DOHH2 (cell line): ENCODE results near the gene NNAT.

Source experiments
- H3F3A ChIP-seq: fragments of 200-600 bp; sonication (generic), shearing (Covaris generic); 2 replicates; pipeline ENCODE4 v1.6.0; 2016; ENCODE audit warnings: antibody characterized with exemption, mild to moderate bottlenecking; ENCODE audit not compliant: control insufficient read depth, insufficient read depth
- H3K27ac ChIP-seq: fragments of 200-600 bp; sonication (generic); 2 replicates; pipeline ENCODE4 v1.5.1; 2014; ENCODE audit warnings: low read depth, mild to moderate bottlenecking, low read length, moderate library complexity
- H3K27me3 ChIP-seq: fragments of 200-600 bp; sonication (generic); 2 replicates; pipeline ENCODE4 v1.6.1; 2014; ENCODE audit warnings: mild to moderate bottlenecking, low read length, mixed read lengths; ENCODE audit not compliant: control insufficient read depth
- H3K36me3 ChIP-seq: fragments of 200-600 bp; sonication (generic); 2 replicates; pipeline ENCODE4 v1.6.1; 2014; ENCODE audit warnings: mild to moderate bottlenecking, low read length, moderate library complexity, mixed read lengths; ENCODE audit not compliant: control insufficient read depth
- H3K4me1 ChIP-seq: fragments of 200-600 bp; sonication (generic); 2 replicates; pipeline ENCODE4 v1.6.1; 2014; ENCODE audit warnings: mild to moderate bottlenecking, low read length, mixed read lengths; ENCODE audit not compliant: control insufficient read depth
- H3K4me2 ChIP-seq: fragments of 200-600 bp; sonication (generic); 2 replicates; pipeline ENCODE4 v1.6.0; 2014; ENCODE audit warnings: mild to moderate bottlenecking, low read length, moderate library complexity
- H3K4me3 ChIP-seq: fragments of 200-600 bp; sonication (generic); 2 replicates; pipeline ENCODE4 v1.5.1; 2014; ENCODE audit warnings: mild to moderate bottlenecking, low read length, mixed read lengths
- H3K79me2 ChIP-seq: fragments of 200-600 bp; sonication (generic); 2 replicates; pipeline ENCODE4 v1.6.1; 2014; ENCODE audit warnings: mild to moderate bottlenecking, low read length, mixed read lengths; ENCODE audit not compliant: control insufficient read depth
- H3K9me2 ChIP-seq: fragments of 200-600 bp; sonication (generic); replicated peaks from 2 replicates; pipeline ENCODE4 v1.6.1; 2014; ENCODE audit warnings: mild to moderate bottlenecking, low read length, mixed read lengths; ENCODE audit not compliant: control insufficient read depth
- H3K9me3 ChIP-seq: fragments of 200-600 bp; sonication (generic); 2 replicates; pipeline ENCODE4 v1.6.1; 2014; ENCODE audit warnings: antibody characterized with exemption, low read length, mixed read lengths; ENCODE audit not compliant: control insufficient read depth, insufficient read depth
- H4K20me1 ChIP-seq: fragments of 200-600 bp; sonication (generic); 2 replicates; pipeline ENCODE4 v1.6.0; 2014; ENCODE audit warnings: low read depth, mild to moderate bottlenecking, antibody characterized with exemption, low read length, moderate library complexity; ENCODE audit not compliant: control insufficient read depth, insufficient read depth
- EZH2phosphoT487 ChIP-seq: fragments of 200-600 bp; sonication (generic); IDR thresholded peaks from 2 replicates; pipeline ENCODE4 v1.6.1; 2017; ENCODE audit warnings: borderline replicate concordance, mild to moderate bottlenecking, antibody characterized with exemption, low read length, moderate library complexity, mixed read lengths
- TF ChIP-seq, protein P1 (sequence below): fragments of 200-600 bp; sonication (generic); IDR thresholded peaks from one replicate; pipeline ENCODE4 v1.5.1; 2014; ENCODE audit warnings: antibody characterized with exemption, mild to moderate bottlenecking, low read depth, low read length; ENCODE audit not compliant: poor library complexity, severe bottlenecking

Gene NNAT

DNA sequence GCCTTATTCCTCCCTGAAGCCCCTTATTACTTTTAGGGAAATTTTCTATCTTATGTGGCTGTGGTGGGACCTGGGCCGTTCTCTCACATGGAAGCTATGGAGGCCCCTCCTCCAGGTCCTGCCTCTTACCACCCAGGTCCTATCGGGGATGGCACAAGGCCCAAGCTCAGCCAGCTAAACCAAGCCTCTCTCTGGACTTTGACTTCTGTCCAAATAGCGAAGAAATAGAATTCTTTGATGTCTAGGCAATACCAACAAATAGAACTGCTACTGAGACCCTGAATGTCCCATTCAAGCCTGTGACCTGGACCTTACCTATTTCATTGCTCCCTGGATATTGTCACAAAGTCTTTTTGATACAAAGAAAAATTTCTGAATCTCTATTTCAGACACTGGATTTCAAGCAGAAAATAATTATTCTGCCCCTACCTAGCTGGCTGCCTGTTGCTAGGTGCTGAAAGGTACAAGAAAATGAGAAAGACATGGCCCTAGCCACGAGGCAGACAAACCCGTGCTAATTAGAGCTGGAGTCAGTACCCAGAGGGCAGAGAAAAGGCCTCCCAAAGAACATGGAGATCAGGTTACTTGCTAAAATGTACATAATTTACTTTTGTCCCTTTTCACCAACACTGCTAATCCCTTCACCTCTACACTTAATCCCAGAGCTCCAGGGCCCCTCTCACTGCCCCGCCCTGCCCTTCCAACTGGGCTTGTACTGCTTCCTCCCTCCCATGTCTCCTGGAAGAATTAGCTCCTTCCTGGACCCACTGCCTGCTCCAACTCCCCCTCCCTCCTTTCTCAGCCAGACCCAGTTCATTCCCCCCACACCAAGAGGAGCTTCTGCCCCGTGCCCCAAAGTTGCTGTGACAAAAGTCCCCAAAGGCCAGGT is 15.5 kb upstream of the NNAT start:
- Histone ChIP-seq H3K4me3 (no peak overlapping the region), H3K36me3 (no peaks in the 10 kb centered on the region), H3K4me2 (no peak overlapping the region), H3F3A (no peaks in the 10 kb centered on the region), H3K27ac (no peak overlapping the region), H3K9me2 (no peaks in the 10 kb centered on the region), H3K27me3 (no peaks in the 10 kb centered on the region), H3K4me1 (peaks cover 25% of the 10 kb centered on the region), H3K9me3 (no peaks in the 10 kb centered on the region), H3K79me2 (no peaks in the 10 kb centered on the region), H4K20me1 (no peaks in the 10 kb centered on the region; the same call in 1 of the 2 replicates)
- TF ChIP-seq, protein P1, sequence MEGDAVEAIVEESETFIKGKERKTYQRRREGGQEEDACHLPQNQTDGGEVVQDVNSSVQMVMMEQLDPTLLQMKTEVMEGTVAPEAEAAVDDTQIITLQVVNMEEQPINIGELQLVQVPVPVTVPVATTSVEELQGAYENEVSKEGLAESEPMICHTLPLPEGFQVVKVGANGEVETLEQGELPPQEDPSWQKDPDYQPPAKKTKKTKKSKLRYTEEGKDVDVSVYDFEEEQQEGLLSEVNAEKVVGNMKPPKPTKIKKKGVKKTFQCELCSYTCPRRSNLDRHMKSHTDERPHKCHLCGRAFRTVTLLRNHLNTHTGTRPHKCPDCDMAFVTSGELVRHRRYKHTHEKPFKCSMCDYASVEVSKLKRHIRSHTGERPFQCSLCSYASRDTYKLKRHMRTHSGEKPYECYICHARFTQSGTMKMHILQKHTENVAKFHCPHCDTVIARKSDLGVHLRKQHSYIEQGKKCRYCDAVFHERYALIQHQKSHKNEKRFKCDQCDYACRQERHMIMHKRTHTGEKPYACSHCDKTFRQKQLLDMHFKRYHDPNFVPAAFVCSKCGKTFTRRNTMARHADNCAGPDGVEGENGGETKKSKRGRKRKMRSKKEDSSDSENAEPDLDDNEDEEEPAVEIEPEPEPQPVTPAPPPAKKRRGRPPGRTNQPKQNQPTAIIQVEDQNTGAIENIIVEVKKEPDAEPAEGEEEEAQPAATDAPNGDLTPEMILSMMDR: no peak
- no peak for TF ChIP-seq EZH2phosphoT487

DNA sequence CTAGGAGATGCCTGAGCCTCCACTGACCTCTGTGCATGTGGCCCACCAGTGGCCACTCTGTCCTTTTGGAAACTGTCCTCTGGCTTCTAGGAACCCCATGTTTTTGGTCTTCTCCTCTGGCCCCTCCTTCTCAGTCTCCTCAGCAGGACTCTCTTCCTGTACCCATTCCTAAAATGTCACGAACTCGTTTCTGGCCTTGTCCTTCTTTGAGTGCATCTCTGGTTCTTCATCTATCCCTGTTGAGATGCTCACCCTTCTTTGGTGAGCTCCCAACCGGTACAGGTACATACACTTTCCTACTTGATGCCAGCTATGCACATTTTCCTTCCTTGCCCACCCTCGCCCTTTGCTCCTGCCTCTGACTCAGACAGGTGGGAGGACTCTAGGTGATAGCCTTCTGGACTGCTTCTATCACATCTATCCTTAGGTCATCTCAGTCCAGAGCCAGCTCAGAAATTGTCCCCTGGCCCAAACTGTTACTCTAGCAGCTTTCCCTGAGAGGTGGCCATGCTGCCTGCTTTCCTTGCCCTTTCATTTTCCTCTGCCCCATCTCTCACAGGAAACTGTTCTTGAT is 14.8 kb upstream of the NNAT start:
- H4K20me1 ChIP-seq: no peaks in the 10 kb centered on the region; the same call in 1 of the 2 replicates
- no peaks in the 10 kb centered on the region for H3F3A ChIP-seq
- peaks cover 3% of the 10 kb centered on the region; the same call in 1 of the 2 replicates for H3K36me3 ChIP-seq
- no peaks in the 10 kb centered on the region for H3K9me3 ChIP-seq
- H3K27ac ChIP-seq: no peak overlapping the region
- TF ChIP-seq, protein P1: no peak
- TF ChIP-seq EZH2phosphoT487: no peak
- no peak overlapping the region for H3K4me2 ChIP-seq
- no peaks in the 10 kb centered on the region for H3K9me2 ChIP-seq
- no peaks in the 10 kb centered on the region for H3K79me2 ChIP-seq
- no peaks in the 10 kb centered on the region for H3K27me3 ChIP-seq
- peaks cover 25% of the 10 kb centered on the region for H3K4me1 ChIP-seq
- no peak overlapping the region for H3K4me3 ChIP-seq

DNA sequence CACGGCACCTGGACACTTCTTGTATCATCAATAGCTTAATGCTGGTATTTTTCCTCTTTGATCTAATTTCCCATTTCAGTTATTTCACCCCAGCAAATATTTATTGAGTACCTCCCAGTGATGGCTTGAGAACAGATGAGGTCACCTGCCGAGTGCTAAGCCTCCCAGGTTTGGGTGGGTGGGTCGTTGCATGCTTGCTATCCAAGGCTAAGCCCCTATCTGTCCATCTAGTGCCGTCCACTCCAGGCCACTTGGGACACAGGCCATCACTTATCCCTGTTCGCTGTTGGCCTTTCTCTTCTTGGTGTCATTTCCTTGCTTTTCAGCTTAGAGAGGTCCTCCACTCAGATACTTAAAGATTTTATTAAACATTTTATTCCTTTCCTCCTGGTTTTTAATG is 10.8 kb upstream of the NNAT start:
- H3K4me3 ChIP-seq: no peak overlapping the region
- no peak for TF ChIP-seq EZH2phosphoT487
- TF ChIP-seq, protein P1: no peak
- H3K9me3 ChIP-seq: no peaks in the 10 kb centered on the region
- H3K4me2 ChIP-seq: no peak overlapping the region
- H3K79me2 ChIP-seq: no peaks in the 10 kb centered on the region
- peaks cover 25% of the 10 kb centered on the region for H3K4me1 ChIP-seq
- H3K27ac ChIP-seq: no peak overlapping the region
- H3K27me3 ChIP-seq: no peaks in the 10 kb centered on the region
- no peaks in the 10 kb centered on the region for H3F3A ChIP-seq
- H3K9me2 ChIP-seq: no peaks in the 10 kb centered on the region
- no peaks in the 10 kb centered on the region for H4K20me1 ChIP-seq
- H3K36me3 ChIP-seq: peaks cover 12% of the 10 kb centered on the region; the same call in 1 of the 2 replicates
